IMR-90 (cell line): ENCODE results near the gene CMTM8. TPM values are rescaled to one million over a fixed set of nuclear protein-coding genes. Genes with fewer than 3 reads are reported as not detected.

Source experiments
- ATAC-seq: fragments of 200-7000 bp; cut with Tn5 transposase; 2 replicates; pipeline ENCODE4 v1.9.1; 2020; ENCODE audit warnings: low read depth, mild to moderate bottlenecking, moderate library complexity
- BruUV-seq: library from RNA; stranded (reverse); fragments of 400-500 nt; replicated peaks from 2 replicates; lab custom pipeline; 2021; lab: Mats Ljungman, UMichigan
- CTCF ChIA-PET: fragments of 300-600 bp; formaldehyde crosslinking; extraction: SDS; loops from one replicate; lab custom pipeline; 2021; ENCODE audit warnings: antibody characterized with exemption; lab: Yijun Ruan, JAX
- POLR2A ChIA-PET: fragments of 300-600 bp; sonication (Branson Sonifier 250); formaldehyde crosslinking; loops from one replicate; lab custom pipeline; 2022; ENCODE audit warnings: antibody characterized with exemption; ENCODE audit not compliant: unreplicated experiment; lab: Charles Lee
- DNase-seq: peaks from one replicate; pipeline ENCODE4 v3.0.0; 2013
- H2AFZ ChIP-seq: replicated peaks from 2 replicates; pipeline ENCODE3; 2013; ENCODE audit warnings: low read length, mild to moderate bottlenecking; ENCODE audit not compliant: poor library complexity
- H2AK5ac ChIP-seq: 2 replicates; pipeline ENCODE4 v1.6.1; 2013; ENCODE audit warnings: low read depth, low read length, inconsistent platforms
- H2AK9ac ChIP-seq: replicated peaks from 2 replicates; pipeline ENCODE3; 2013; ENCODE audit warnings: mild to moderate bottlenecking, low read depth, low read length, moderate library complexity; ENCODE audit not compliant: poor library complexity
- H2BK120ac ChIP-seq: 2 replicates; pipeline ENCODE4 v1.6.1; 2013; ENCODE audit warnings: low read depth, low read length, inconsistent platforms
- H2BK15ac ChIP-seq: 3 replicates; pipeline ENCODE4 v1.6.1; 2013; ENCODE audit warnings: low read depth, low read length, inconsistent platforms
- H2BK20ac ChIP-seq: 2 replicates; pipeline ENCODE4 v1.6.1; 2013; ENCODE audit warnings: low read depth, mild to moderate bottlenecking, inconsistent platforms, low read length, moderate library complexity
- H2BK5ac ChIP-seq: 2 replicates; pipeline ENCODE4 v1.6.1; 2013; ENCODE audit warnings: mild to moderate bottlenecking, low read depth, low read length, inconsistent platforms; ENCODE audit not compliant: poor library complexity, severe bottlenecking
- H3K14ac ChIP-seq: replicated peaks from 2 replicates; pipeline ENCODE4 v1.6.1; 2013; ENCODE audit warnings: low read depth, low read length, inconsistent platforms
- H3K18ac ChIP-seq: 2 replicates; pipeline ENCODE4 v1.6.1; 2013; ENCODE audit warnings: low read depth, low read length, control low read depth
- H3K23ac ChIP-seq: 2 replicates; pipeline ENCODE4 v1.6.1; 2013; ENCODE audit warnings: low read depth, low read length, inconsistent platforms
- H3K27ac ChIP-seq: 2 replicates; pipeline ENCODE4 v1.5.1; 2013; ENCODE audit warnings: mild to moderate bottlenecking, control low read depth, low read length; ENCODE audit not compliant: insufficient read depth
- H3K27me3 ChIP-seq: 2 replicates; pipeline ENCODE4 v1.6.1; 2013; ENCODE audit warnings: low read length; ENCODE audit not compliant: control insufficient read depth, insufficient read depth
- H3K36me3 ChIP-seq: 2 replicates; pipeline ENCODE4 v1.6.1; 2013; ENCODE audit warnings: low read length, mixed read lengths; ENCODE audit not compliant: control insufficient read depth, insufficient read depth
- H3K4ac ChIP-seq: 2 replicates; pipeline ENCODE4 v1.6.1; 2013; ENCODE audit warnings: low read depth, low read length, inconsistent platforms
- H3K4me1 ChIP-seq: 2 replicates; pipeline ENCODE4 v1.6.1; 2013; ENCODE audit warnings: low read length, mixed read lengths; ENCODE audit not compliant: control insufficient read depth, insufficient read depth
- H3K4me2 ChIP-seq: 2 replicates; pipeline ENCODE4 v1.6.1; 2013; ENCODE audit warnings: low read depth, mild to moderate bottlenecking, control low read depth, low read length, moderate library complexity
- H3K4me3 ChIP-seq: 2 replicates; pipeline ENCODE4 v1.5.1; 2013; ENCODE audit warnings: low read depth, mild to moderate bottlenecking, control low read depth, low read length, moderate library complexity; ENCODE audit not compliant: insufficient read depth
- H3K56ac ChIP-seq: 2 replicates; pipeline ENCODE4 v1.6.1; 2013; ENCODE audit warnings: low read length, inconsistent platforms; ENCODE audit not compliant: insufficient read depth; ENCODE audit errors: extremely low read depth
- H3K79me1 ChIP-seq, 2 experiments: 2 replicates each; pipeline ENCODE4 v1.6.1; 2013; ENCODE audit warnings: low read length in 2 of 2, inconsistent platforms in 1 of 2, low read depth in 1 of 2
- H3K9ac ChIP-seq: 2 replicates; pipeline ENCODE4 v1.6.1; 2013; ENCODE audit warnings: low read depth, low read length, control low read depth
- H3K9me1 ChIP-seq: 2 replicates; pipeline ENCODE4 v1.6.1; 2013; ENCODE audit warnings: low read length, inconsistent platforms; ENCODE audit not compliant: insufficient read depth
- H3K9me3 ChIP-seq: 2 replicates; pipeline ENCODE4 v1.6.1; 2013; ENCODE audit warnings: low read length; ENCODE audit not compliant: control insufficient read depth, insufficient read depth
- H4K20me1 ChIP-seq: 2 replicates; pipeline ENCODE4 v1.6.1; 2013; ENCODE audit warnings: low read length, inconsistent platforms; ENCODE audit not compliant: insufficient read depth
- H4K5ac ChIP-seq: 2 replicates; pipeline ENCODE4 v1.6.1; 2013; ENCODE audit warnings: mild to moderate bottlenecking, low read depth, low read length, control low read depth
- H4K8ac ChIP-seq, 2 experiments: 2 replicates each; pipeline ENCODE4 v1.6.1; 2013; ENCODE audit warnings: low read depth in 2 of 2, low read length in 2 of 2, control low read depth in 1 of 2, inconsistent platforms in 1 of 2
- H4K91ac ChIP-seq: 2 replicates; pipeline ENCODE4 v1.6.1; 2013; ENCODE audit warnings: low read depth, low read length, inconsistent platforms; ENCODE audit not compliant: insufficient read depth
- BHLHE40 ChIP-seq: fragments of 150-350 bp; IDR thresholded peaks from 2 replicates; pipeline ENCODE4 v1.6.1; 2016; ENCODE audit warnings: mild to moderate bottlenecking, low read depth, low read length
- CEBPB ChIP-seq: IDR thresholded peaks from 2 replicates; pipeline ENCODE4 v1.6.1; 2012; ENCODE audit warnings: low read depth, low read length, improper control_type of control experiment
- CHD1 ChIP-seq: IDR thresholded peaks from 2 replicates; pipeline ENCODE4 v1.6.1; 2012; ENCODE audit warnings: low read depth, low read length, improper control_type of control experiment
- FOS ChIP-seq: fragments of 150-350 bp; IDR thresholded peaks from 2 replicates; pipeline ENCODE4 v1.6.1; 2016; ENCODE audit warnings: low read depth, low read length
- MAFK ChIP-seq: IDR thresholded peaks from 2 replicates; pipeline ENCODE4 v1.6.1; 2012; ENCODE audit warnings: low read depth, low read length, improper control_type of control experiment
- MAZ ChIP-seq: IDR thresholded peaks from 2 replicates; pipeline ENCODE4 v1.6.1; 2012; ENCODE audit warnings: low read depth, mild to moderate bottlenecking, low read length, improper control_type of control experiment, moderate library complexity, borderline replicate concordance
- NFE2L2 ChIP-seq: fragments of 150-350 bp; IDR thresholded peaks from 2 replicates; pipeline ENCODE4 v1.6.1; 2016; ENCODE audit warnings: low read depth, mild to moderate bottlenecking, low read length
- POLR2A ChIP-seq: IDR thresholded peaks from 2 replicates; pipeline ENCODE4 v1.6.1; 2012; ENCODE audit warnings: mild to moderate bottlenecking, low read depth, low read length
- RAD21 ChIP-seq: IDR thresholded peaks from 2 replicates; pipeline ENCODE4 v1.6.1; 2012; ENCODE audit warnings: low read length, improper control_type of control experiment
- RCOR1 ChIP-seq: IDR thresholded peaks from 2 replicates; pipeline ENCODE4 v1.6.1; 2012; ENCODE audit warnings: mild to moderate bottlenecking, low read length, improper control_type of control experiment; ENCODE audit not compliant: insufficient replicate concordance
- RFX5 ChIP-seq: IDR thresholded peaks from 2 replicates; pipeline ENCODE4 v1.8.0; 2012; ENCODE audit warnings: low read depth, mild to moderate bottlenecking, low read length, moderate library complexity
- SMC3 ChIP-seq: fragments of 150-350 bp; IDR thresholded peaks from 2 replicates; pipeline ENCODE4 v1.6.1; 2016; ENCODE audit warnings: low read depth, mild to moderate bottlenecking, antibody characterized with exemption, low read length, moderate library complexity
- dilution Hi-C: fragments of 300-500 bp; cut with HindIII; formaldehyde crosslinking; loops from one replicate; pipeline ENCODE4 v1.14.3; 2018; ENCODE audit warnings: low sequenced_read_pairs; ENCODE audit not compliant: unreplicated experiment
- in situ Hi-C: fragments of 300-500 bp; cut with MboI; formaldehyde crosslinking; loops from 3 replicates; pipeline ENCODE4 v1.14.3; 2019; ENCODE audit warnings: low sequenced_read_pairs, inconsistent platforms, mixed read lengths
- intact Hi-C: fragments of 100-400 bp; cut with micrococcal nuclease; formaldehyde crosslinking; loops from 2 replicates; pipeline ENCODE4 v1.10.0; 2022
- polyA plus RNA-seq, 3 experiments: library from polyadenylated mRNA; depleted of rRNA; stranded (reverse); fragments of >200 nt; gene quantifications; 2 replicates each; pipeline ENCODE4 v1.2.3, GENCODE V29; 2012; ENCODE audit warnings: low replicate concordance in 1 of 3
- total RNA-seq: library from RNA; depleted of rRNA; stranded (reverse); fragments of >200 nt; gene quantifications from 2 replicates; pipeline ENCODE4 v1.2.3, GENCODE V29; 2012
- TF ChIP-seq, protein P1 (sequence below): fragments of 150-350 bp; IDR thresholded peaks from 2 replicates; pipeline ENCODE4 v1.6.1; 2017; ENCODE audit warnings: mild to moderate bottlenecking, antibody characterized with exemption, low read length, low read depth
- TF ChIP-seq, protein P2 (sequence below): fragments of 150-350 bp; IDR thresholded peaks from 2 replicates; pipeline ENCODE4 v1.6.1; 2016; ENCODE audit warnings: low read depth, mild to moderate bottlenecking, low read length, moderate library complexity, borderline replicate concordance
- TF ChIP-seq, protein P3 (sequence below): conservative IDR thresholded peaks from 2 replicates; pipeline ENCODE4 v1.5.1; 2012; ENCODE audit warnings: mild to moderate bottlenecking, low read depth, low read length, improper control_type of control experiment

Gene CMTM8
- total and polyA plus RNA-seq, 2 of the 4 experiments (the other 2 are of a cell fraction), result 0.15 TPM; not detected in 1

DNA sequence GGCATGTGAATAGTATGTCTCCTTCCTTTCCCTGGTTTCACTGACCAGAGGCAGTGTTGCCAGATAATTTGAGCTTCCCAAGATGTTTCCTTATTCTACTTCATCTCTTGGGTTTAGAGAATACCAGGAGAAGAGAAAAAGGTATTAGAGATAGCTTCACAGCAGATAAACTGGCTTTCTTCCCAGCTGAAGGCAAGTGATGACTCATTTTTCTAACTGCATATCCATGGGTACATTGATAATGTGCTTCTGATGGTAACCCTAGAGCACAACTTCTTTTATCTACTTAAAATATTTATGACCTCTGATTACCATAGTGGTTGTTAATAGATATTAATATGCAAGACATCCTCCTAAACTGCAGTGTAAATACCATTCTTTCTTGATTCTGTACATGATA, 34.6 kb upstream of the CMTM8 start:
- H3K14ac ChIP-seq, result no peak overlapping the region
- ATAC-seq (no peak), DNase-seq (peak; percentile 37)
- H3K4me2 ChIP-seq, result no peak overlapping the region
- H2BK5ac ChIP-seq, result no peak overlapping the region
- no peaks in the 10 kb centered on the region; the same call in 1 of the 2 replicates for H3K27me3 ChIP-seq
- H3K4ac ChIP-seq, result no peak overlapping the region
- no peak overlapping the region for H2BK20ac ChIP-seq
- H4K20me1 ChIP-seq, result no peaks in the 10 kb centered on the region
- intact Hi-C loops (no loop called here), dilution Hi-C loops (no loop called here), in situ Hi-C loops (no loop called here)
- H3K79me1 ChIP-seq, result no peaks in the 10 kb centered on the region
- no peak overlapping the region for H2BK15ac ChIP-seq
- BruUV-seq, result no TSS peak
- no peaks in the 10 kb centered on the region for H3K36me3 ChIP-seq
- ChIA-PET POLR2A (no interaction called here), CTCF (no interaction called here)
- no peaks in the 10 kb centered on the region for H3K9me3 ChIP-seq
- no peak overlapping the region for H2AK5ac ChIP-seq
- no peak overlapping the region for H2BK120ac ChIP-seq
- H3K9ac ChIP-seq, result no peak overlapping the region
- no peak overlapping the region for H4K91ac ChIP-seq
- no peak overlapping the region for H3K27ac ChIP-seq
- H4K5ac ChIP-seq, result no peak overlapping the region
- H3K23ac ChIP-seq, result no peak overlapping the region
- TF ChIP-seq, protein P1, sequence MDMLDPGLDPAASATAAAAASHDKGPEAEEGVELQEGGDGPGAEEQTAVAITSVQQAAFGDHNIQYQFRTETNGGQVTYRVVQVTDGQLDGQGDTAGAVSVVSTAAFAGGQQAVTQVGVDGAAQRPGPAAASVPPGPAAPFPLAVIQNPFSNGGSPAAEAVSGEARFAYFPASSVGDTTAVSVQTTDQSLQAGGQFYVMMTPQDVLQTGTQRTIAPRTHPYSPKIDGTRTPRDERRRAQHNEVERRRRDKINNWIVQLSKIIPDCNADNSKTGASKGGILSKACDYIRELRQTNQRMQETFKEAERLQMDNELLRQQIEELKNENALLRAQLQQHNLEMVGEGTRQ, result no peak
- TF ChIP-seq, protein P2, sequence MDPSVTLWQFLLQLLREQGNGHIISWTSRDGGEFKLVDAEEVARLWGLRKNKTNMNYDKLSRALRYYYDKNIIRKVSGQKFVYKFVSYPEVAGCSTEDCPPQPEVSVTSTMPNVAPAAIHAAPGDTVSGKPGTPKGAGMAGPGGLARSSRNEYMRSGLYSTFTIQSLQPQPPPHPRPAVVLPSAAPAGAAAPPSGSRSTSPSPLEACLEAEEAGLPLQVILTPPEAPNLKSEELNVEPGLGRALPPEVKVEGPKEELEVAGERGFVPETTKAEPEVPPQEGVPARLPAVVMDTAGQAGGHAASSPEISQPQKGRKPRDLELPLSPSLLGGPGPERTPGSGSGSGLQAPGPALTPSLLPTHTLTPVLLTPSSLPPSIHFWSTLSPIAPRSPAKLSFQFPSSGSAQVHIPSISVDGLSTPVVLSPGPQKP, result no peak
- no peak for TF ChIP-seq MAZ
- no peak for TF ChIP-seq NFE2L2
- no peak for TF ChIP-seq CHD1
- TF ChIP-seq BHLHE40, result no peak
- TF ChIP-seq RFX5, result no peak
- TF ChIP-seq RCOR1, result no peak
- no peak for TF ChIP-seq CEBPB
- TF ChIP-seq FOS, result no peak
- no peak for TF ChIP-seq RAD21
- TF ChIP-seq MAFK, result no peak
- no peak for TF ChIP-seq SMC3
- TF ChIP-seq, protein P3, sequence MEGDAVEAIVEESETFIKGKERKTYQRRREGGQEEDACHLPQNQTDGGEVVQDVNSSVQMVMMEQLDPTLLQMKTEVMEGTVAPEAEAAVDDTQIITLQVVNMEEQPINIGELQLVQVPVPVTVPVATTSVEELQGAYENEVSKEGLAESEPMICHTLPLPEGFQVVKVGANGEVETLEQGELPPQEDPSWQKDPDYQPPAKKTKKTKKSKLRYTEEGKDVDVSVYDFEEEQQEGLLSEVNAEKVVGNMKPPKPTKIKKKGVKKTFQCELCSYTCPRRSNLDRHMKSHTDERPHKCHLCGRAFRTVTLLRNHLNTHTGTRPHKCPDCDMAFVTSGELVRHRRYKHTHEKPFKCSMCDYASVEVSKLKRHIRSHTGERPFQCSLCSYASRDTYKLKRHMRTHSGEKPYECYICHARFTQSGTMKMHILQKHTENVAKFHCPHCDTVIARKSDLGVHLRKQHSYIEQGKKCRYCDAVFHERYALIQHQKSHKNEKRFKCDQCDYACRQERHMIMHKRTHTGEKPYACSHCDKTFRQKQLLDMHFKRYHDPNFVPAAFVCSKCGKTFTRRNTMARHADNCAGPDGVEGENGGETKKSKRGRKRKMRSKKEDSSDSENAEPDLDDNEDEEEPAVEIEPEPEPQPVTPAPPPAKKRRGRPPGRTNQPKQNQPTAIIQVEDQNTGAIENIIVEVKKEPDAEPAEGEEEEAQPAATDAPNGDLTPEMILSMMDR, result no peak
- TF ChIP-seq POLR2A, result no peak
- H3K9me1 ChIP-seq, result no peaks in the 10 kb centered on the region
- no peak overlapping the region for H3K18ac ChIP-seq
- no peaks in the 10 kb centered on the region for H3K4me1 ChIP-seq
- no peak overlapping the region for H3K56ac ChIP-seq
- H2AFZ ChIP-seq, result no peak overlapping the region
- no peak overlapping the region for H2AK9ac ChIP-seq
- H4K8ac ChIP-seq, result no peak overlapping the region
- no peak overlapping the region for H3K4me3 ChIP-seq
